Measurements from ENCODE around the gene SYNE2. TPM values are rescaled to one million over a fixed set of nuclear protein-coding genes. Genes with fewer than 3 reads are reported as not detected.

SYNE2 gene
- total RNA-seq, 4 donors from 2014 or later, result 65.8 to 174 (median 126) TPM

DNA sequence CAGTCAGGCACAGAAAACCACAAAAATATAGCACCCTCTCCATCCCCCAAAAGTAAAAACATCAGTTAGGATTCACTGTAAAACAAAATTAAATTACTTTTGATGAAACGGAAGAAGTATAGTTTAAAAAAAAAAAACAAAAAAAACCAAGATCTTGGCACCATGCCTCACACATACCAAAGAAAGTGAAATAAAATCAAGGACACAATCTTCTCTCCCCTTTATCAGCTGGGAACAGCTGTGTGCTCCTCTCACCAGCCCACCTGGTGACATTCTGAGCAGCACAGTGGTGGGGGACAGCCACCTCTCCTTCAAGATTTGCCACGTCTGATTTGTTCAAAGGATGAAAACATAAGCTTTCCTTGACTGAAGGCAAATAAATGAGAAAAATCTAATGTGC is 385.8 kb downstream of the SYNE2 start:
- Histone ChIP-seq H3K9me3 (no peaks in the 10 kb centered on the region), H3K36me3 (no peaks in the 10 kb centered on the region), H3K27ac (no peak overlapping the region), H3K4me3 (no peak overlapping the region), H3K4me1 (no peaks in the 10 kb centered on the region), H3K27me3 (no peaks in the 10 kb centered on the region)
- WGBS, 2 donors (ENCODE audit: low coverage in 1 of 2), result 20 to 29% methylated on average over 1 to 2 of the region's 2 CpGs
- no peak for TF ChIP-seq POLR2A (IDR thresholded peaks at IDR 0.05)
- TF ChIP-seq POLR2AphosphoS5 (IDR thresholded peaks at IDR 0.05), result no peak
- TF ChIP-seq, protein P1, sequence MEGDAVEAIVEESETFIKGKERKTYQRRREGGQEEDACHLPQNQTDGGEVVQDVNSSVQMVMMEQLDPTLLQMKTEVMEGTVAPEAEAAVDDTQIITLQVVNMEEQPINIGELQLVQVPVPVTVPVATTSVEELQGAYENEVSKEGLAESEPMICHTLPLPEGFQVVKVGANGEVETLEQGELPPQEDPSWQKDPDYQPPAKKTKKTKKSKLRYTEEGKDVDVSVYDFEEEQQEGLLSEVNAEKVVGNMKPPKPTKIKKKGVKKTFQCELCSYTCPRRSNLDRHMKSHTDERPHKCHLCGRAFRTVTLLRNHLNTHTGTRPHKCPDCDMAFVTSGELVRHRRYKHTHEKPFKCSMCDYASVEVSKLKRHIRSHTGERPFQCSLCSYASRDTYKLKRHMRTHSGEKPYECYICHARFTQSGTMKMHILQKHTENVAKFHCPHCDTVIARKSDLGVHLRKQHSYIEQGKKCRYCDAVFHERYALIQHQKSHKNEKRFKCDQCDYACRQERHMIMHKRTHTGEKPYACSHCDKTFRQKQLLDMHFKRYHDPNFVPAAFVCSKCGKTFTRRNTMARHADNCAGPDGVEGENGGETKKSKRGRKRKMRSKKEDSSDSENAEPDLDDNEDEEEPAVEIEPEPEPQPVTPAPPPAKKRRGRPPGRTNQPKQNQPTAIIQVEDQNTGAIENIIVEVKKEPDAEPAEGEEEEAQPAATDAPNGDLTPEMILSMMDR (IDR thresholded peaks at IDR 0.05), result no peak
- TF ChIP-seq EP300 (IDR thresholded peaks at IDR 0.05), result no peak
- ATAC-seq, result no peak

DNA sequence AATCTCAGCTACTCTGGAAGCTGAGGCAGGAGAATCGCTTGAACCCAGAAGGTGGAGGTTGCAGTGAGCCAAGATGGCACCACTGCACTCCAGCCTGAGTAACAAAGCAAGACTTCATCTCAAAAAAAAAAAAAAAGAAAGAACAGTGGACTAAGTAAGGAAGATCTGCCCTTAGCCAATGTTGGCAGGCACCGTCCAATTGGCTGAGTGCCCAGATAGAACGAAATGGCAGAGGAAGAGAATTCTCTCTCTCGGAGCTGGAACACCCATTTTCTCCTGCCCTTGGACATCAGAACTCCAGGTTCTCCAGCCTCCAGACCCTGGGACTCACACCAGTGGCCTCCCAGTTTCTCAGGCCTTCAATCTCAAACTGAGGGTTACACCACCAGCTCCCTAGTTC is 391.5 kb downstream of the SYNE2 start:
- ATAC-seq, result no peak
- Histone ChIP-seq H3K27ac (no peak overlapping the region), H3K36me3 (no peaks in the 10 kb centered on the region), H3K4me3 (no peak overlapping the region), H3K4me1 (no peaks in the 10 kb centered on the region), H3K27me3 (no peaks in the 10 kb centered on the region), H3K9me3 (no peaks in the 10 kb centered on the region)
- WGBS, 2 donors (ENCODE audit: low coverage in 1 of 2), result 12 to 37% methylated on average over 3 to 4 of the region's 4 CpGs
- TF ChIP-seq POLR2A (IDR thresholded peaks at IDR 0.05) (no peak), EP300 (IDR thresholded peaks at IDR 0.05) (no peak), POLR2AphosphoS5 (IDR thresholded peaks at IDR 0.05) (no peak)
- TF ChIP-seq, protein P1 (IDR thresholded peaks at IDR 0.05), result no peak

DNA sequence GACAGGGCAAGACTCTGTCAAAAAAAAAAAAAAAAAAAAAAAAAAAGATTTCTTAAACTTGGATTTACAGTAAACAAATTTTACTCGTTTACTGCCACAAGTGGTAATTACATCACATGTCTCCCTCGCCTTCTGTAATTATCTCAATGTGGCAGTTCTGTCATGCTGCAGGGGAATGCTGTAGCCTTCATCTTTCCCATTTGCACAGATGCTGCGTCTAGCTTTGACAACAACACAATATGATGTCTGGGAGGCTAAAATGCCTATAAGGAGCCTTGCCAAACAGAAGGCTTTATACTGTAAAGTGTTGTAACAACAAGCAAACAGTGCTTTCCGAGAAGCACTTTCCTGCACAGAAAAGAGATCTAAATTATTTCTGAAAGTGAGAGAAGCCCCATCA is 392.7 kb downstream of the SYNE2 start:
- Histone ChIP-seq H3K36me3 (no peaks in the 10 kb centered on the region), H3K27ac (no peak overlapping the region), H3K4me3 (no peak overlapping the region), H3K27me3 (no peaks in the 10 kb centered on the region), H3K9me3 (no peaks in the 10 kb centered on the region), H3K4me1 (no peaks in the 10 kb centered on the region)
- WGBS, 2 donors (ENCODE audit: low coverage in 1 of 2), result 86 to 93% methylated on average over 2 to 4 of the region's 4 CpGs
- ATAC-seq, result no peak
- no peak for TF ChIP-seq POLR2A (IDR thresholded peaks at IDR 0.05)
- TF ChIP-seq POLR2AphosphoS5 (IDR thresholded peaks at IDR 0.05), result no peak
- no peak for TF ChIP-seq EP300 (IDR thresholded peaks at IDR 0.05)
- TF ChIP-seq, protein P1 (IDR thresholded peaks at IDR 0.05), result no peak

DNA sequence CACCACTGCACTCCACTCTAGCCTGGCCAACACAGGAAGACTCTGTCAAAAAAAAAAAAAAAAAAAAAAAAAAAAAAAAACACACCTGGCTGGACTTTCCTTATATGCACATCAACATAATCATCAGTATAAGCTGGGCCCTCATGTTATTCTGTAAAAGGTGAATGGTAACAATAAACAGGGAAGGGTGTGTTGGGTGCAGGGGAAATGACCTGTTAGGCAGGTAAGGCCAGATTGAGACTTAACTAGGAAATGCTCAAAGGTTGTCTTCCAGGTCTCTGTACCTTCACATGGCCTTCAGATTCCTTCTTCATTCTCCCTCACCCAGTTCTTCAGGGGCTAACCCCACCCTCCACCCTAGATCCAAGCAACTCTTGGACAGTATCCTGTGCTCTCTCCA is 393.9 kb downstream of the SYNE2 start:
- Histone ChIP-seq H3K36me3 (no peaks in the 10 kb centered on the region), H3K9me3 (no peaks in the 10 kb centered on the region), H3K4me3 (no peak overlapping the region), H3K27me3 (no peaks in the 10 kb centered on the region), H3K4me1 (no peaks in the 10 kb centered on the region), H3K27ac (no peak overlapping the region)
- no peak for ATAC-seq
- no peak for TF ChIP-seq POLR2AphosphoS5 (IDR thresholded peaks at IDR 0.05)
- TF ChIP-seq POLR2A (IDR thresholded peaks at IDR 0.05), result no peak
- TF ChIP-seq, protein P1 (IDR thresholded peaks at IDR 0.05), result no peak

DNA sequence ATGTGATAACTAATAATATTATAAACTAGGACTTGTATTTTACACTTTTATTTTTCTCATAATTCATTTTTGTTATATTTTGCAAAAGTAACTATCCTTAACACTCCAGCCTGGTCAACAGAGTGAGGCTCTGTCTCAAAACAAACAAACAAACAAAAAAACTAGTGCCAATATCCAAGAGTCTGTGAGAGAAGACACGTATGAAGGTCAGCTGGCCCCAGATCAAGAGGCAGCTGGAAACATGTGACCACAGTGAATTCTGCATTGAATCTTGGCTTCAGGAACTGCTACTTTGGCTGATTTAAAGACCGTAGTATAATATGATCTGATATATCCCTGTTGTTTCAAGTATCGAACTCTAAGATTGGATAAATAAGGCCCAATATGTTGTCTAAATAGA is 394.4 kb downstream of the SYNE2 start:
- TF ChIP-seq POLR2AphosphoS5 (IDR thresholded peaks at IDR 0.05), result no peak
- TF ChIP-seq EP300 (IDR thresholded peaks at IDR 0.05), result no peak
- TF ChIP-seq, protein P1 (IDR thresholded peaks at IDR 0.05), result no peak
- Histone ChIP-seq H3K4me3 (no peak overlapping the region), H3K4me1 (no peaks in the 10 kb centered on the region), H3K27me3 (no peaks in the 10 kb centered on the region), H3K27ac (no peak overlapping the region), H3K36me3 (no peaks in the 10 kb centered on the region), H3K9me3 (no peaks in the 10 kb centered on the region)
- 82 to 94% methylated on average over 3 of the region's 3 CpGs for WGBS, 2 donors (ENCODE audit: low coverage in 1 of 2)
- no peak for ATAC-seq

Measured in gastroesophageal sphincter (tissue), 4 donors.